Measurements from ENCODE around the gene NPTN.

Gene NPTN

DNA sequence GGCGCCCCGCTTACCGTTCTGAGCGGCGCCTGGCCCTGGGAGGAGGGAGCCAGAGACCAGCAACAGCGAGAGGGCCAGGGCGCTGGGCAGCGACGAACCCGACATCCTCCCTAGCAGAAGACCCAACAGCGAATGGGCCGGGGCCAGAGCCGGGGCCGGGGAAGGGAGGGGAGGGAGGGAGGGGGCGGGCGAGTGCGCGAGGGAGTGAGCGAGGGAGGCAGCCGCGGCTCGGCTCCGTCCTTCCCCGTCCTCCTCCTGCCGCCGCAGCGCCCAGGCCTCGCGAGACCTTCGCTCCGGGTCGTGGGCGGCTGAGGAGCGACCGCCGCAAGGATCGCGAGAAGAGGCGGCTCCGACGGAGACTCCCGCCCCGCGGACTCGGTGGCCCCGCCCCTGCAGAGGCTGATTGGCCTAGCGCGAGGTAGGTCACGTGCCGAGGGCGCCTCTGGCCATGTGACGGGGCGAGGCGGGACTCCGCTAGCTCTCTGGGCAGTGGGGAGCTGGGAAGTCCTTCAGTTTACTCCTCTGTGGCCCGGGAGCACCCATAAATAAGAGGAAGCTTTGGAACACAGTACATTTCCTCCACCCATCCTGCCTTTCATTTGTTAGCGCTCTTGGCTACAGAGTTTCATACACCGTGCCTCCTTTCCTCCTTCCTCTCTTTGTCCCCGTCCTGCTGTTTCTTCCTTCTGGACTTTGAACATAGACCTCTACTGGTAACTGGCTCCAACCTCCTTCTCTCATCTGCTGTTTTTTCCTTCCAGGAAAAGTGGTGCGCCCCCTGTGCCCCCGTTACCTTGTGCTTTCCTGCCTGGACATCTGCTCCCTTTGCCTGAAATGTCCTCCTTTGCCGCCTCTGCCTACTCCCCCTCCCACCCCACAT lies at the start of gene NPTN:
Gene NPTN, minus strand, starts transcription at position 279 of the 880 bp plus-strand sequence. Its CDS starts 174 bp downstream, at position 105.
- peak; percentile 98 for DNase-seq (ENCODE audit: low spot score)

- DNase-seq (ENCODE audit: low spot score) = no peak
Measured at GRCh38 chr15:73682600-73683090, 49.5 kb upstream of the NPTN start.

- no peak for DNase-seq (ENCODE audit: low spot score)
Measured at GRCh38 chr15:73681856-73682599, 48.8 kb upstream of the NPTN start.

DNA sequence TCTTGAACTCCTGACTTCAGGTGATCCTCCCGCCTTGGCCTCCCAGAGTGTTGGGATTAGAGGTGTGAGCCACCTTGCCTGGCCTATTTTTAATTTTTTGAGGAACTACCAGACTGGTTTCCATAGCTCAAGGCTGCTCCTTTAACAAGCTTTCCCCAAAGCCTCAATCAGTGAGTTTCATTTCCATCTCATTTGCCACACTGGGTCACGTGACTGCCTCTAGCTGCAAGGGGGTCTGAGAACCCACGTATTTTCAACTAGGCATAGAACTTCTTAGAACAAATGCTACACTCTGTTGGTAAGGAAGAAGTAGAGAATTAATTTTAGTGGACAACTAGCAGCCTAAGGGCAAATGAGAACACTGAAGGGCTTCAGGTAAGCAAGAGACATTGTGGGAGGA lies 47.9 kb upstream of the NPTN start:
- no peak for DNase-seq (ENCODE audit: low spot score)

GRCh38 chr15:73680549-73680948 lies 47.4 kb upstream of the NPTN start:
- DNase-seq (ENCODE audit: low spot score) = no peak

DNA sequence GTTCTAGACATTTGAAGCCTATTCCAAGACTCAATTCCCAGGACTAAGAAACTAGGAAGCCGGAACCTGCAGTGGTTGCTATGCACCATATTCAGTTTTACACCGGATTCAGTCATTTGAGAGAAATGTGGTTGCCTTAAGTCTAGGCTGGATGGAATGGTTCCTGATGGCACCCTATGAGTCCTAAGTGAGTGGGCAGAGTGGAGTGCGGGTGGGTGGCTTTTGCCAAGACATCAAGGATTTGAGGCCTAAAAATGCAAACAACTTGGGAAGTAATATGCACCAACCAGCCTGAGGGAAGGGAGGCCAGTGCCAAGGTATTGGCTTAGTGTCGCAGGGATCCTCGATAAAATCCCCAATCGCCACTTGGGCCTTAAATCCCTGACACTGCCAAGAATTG lies 46.8 kb upstream of the NPTN start:
- no peak for DNase-seq (ENCODE audit: low spot score)

DNA sequence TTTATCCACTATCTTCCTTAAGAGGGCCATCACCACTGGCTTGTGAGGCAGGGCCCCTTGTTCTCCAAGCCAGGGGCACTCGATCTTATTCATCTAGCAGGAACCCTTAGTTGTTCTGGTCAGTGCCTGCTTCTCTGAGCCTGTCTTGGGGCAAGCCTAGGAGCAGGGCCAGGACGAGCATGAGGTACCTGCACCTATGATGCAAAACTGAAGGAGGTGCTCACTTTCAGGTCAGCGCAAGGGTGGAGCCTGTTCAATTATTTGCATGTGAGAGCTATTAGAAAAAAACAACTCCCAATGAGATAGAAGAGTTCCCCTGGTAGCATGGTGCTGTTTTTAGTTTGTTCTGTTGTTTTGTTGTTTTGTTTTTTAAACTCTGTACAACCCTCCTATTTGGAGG lies 46.0 kb upstream of the NPTN start:
- DNase-seq (ENCODE audit: low spot score) = no peak

DNA sequence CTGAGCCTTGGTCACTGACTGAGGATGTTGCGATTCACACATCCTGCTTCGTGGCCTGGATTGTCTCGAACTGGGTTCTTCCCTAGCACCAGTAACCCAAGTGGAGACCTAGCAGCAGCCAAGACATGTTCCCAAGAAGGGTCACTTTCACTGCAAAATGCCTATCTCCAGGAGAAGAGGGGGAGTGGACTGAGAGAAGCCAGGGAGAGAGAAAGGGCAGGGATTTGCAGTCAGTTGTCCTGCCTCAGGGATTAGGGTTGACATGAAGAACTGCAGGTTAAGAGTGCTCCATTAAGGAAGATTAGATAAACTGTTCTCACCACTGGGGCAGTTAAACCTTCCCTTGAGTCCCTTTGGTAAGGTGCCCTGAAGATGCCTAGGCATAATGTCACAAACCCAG lies 45.3 kb upstream of the NPTN start:
- DNase-seq (ENCODE audit: low spot score) = no peak

DNA sequence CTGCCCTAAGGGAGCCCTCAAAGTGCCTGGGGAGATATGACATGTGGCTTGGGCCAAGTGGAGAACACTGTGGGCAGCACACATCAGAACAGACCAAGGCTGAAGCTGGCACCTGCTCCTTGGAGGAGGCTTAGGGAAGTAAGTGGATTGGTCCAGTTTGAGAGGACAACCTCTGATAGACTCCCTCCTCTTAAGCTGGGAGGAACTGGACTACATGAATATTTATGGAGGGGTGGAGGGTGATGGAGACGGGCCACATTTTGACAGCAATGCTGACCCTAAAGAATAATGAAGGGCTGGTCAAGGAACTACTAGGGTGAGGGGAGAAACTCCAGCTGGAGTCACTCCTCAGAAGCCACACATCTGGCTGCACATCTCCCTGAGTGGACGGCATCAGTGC lies 44.5 kb upstream of the NPTN start:
- DNase-seq (ENCODE audit: low spot score) = no peak

GRCh38 chr15:73677146-73677607 lies 44.0 kb upstream of the NPTN start:
- DNase-seq (ENCODE audit: low spot score) = peak; percentile 67

DNA sequence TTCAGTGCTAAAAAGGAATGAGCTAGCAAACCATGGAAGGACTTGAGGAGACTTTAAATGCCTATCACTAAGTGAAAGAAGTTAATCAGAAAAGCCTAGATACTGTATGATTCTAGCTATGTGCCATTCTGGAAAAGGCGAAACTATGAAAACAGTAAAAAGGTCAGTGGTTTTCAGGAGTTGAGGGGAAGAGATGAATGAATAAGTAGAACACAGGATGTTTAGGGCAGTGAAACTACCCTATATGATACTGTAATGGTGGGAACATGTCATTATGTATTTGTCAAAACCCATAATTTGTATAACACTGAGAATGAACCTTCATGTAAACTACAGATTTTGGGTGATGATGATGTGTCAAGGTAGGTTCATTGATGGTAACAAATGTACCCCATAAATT lies 41.4 kb upstream of the NPTN start:
- no peak for DNase-seq (ENCODE audit: low spot score)

DNA sequence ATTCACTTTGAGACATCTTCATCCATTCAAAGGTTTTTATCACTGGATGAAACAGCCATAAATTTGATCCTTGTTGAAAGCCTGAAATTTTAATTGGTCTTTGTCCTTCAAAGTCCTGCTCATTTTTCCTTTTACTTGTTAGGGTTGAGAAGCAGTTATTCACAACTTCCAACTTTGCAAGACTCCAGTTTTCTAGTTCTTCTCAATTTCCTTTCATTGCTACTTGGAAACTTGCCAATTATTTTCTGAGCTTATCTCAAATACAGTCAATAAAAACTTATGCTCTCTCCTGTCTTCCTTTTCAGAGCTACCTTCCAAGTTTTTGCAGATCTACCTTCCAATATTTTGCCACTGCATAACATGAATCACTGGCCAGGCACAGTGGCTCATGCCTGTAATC lies 27.3 kb upstream of the NPTN start:
- no peak for DNase-seq (ENCODE audit: low spot score)

DNA sequence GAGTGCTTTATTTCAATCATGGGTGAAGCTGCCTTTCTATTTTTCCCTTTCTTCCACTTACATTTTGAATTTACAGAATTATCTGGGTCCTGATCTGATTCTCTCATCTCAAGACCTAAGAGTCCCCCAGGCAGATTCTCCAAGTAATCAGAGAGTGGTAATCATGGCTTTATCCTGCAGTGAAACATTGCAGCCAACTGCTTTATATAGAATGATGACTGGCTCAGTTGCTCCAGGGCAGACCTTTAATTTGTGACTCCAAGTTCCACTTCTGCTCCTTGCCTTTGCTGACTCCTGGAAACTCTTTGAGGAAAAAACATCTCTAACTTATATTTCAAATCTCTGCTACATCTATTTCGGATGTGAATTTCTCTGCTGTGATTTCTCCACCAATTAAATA lies 25.5 kb upstream of the NPTN start:
- DNase-seq (ENCODE audit: low spot score) = no peak

- DNase-seq (ENCODE audit: low spot score) = no peak
Measured at GRCh38 chr15:73655724-73656123, 22.5 kb upstream of the NPTN start.

- no peak for DNase-seq (ENCODE audit: low spot score)
Measured at GRCh38 chr15:73654659-73655058, 21.5 kb upstream of the NPTN start.

- peak; percentile 60 for DNase-seq (ENCODE audit: low spot score)
Measured at GRCh38 chr15:73650416-73651126, 17.4 kb upstream of the NPTN start.

DNA sequence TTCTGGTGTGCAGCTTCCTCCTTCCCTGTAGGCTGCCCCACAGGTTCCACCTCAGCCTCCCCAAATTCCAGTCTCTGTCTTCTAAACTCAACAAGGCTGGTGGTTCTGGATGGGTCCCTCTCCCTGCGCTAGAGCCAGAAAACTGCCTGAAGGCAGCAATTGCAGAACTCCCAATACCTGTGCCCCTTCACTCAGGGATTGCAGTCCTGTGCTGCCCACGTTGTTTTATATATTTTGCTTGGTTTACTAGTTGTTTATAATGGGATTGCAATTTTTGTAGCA lies 14.8 kb upstream of the NPTN start:
- no peak for DNase-seq (ENCODE audit: low spot score)

GRCh38 chr15:73647259-73648013 lies 14.2 kb upstream of the NPTN start:
- DNase-seq (ENCODE audit: low spot score) = no peak

- peak; percentile 33 for DNase-seq (ENCODE audit: low spot score)
Measured at GRCh38 chr15:73639464-73639863, 6.3 kb upstream of the NPTN start.

- peak; percentile 91 for DNase-seq (ENCODE audit: low spot score)
Measured at GRCh38 chr15:73637527-73637926, 4.3 kb upstream of the NPTN start.

DNA sequence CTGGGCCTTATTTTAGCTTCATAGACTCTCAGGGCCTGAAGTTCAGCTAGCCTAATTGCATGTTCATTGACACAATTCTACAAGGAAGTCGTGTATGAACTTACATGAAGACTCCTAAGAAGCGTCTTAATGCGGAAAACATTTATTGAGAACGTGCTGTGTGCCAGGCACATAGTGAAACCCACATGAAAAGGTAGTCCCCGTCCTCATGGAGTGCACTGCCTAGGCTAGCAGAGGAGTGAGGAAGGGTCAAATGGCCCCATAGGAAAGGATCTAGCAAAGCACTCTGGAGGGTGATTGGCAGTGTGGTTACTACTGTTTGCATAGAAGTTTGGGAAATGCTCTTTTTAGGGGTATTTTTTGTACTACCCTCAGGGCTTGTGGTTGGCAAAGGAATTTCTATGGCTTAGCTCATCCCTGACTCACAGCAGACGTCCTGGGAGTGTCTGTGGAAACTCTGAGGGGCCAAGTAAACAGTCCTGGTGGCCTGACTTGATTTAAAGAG lies 854 bp upstream of the NPTN start:
- peak; percentile 94 for DNase-seq (ENCODE audit: low spot score)

DNA sequence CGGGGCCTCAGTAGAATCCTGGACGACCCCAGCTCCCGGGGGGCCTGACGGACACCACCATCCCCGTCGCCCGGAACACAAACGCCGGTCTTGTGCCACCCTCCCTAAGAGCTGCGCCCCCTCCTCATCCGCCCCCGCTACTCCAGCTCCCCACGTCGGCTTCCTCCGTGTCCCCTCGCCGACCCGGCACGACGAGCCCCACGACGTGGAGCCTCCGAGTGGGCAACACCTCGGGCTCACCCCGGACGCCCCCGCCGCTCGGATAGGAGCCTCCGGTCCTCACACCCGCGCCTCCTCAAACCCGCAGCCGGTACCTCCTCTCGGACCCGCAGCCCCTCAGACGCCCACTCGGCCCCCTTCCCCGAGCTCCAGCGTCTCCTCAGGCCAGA lies 525 bp downstream of the NPTN start:
- DNase-seq (ENCODE audit: low spot score) = no peak

Measured in kidney tubule cell (primary cell).